Esophagus (tissue), 2 donors: ENCODE measurements around the gene RWDD2A. TPM values are rescaled to one million over a fixed set of nuclear protein-coding genes. Genes with fewer than 3 reads are reported as not detected.
A peak's percentile ranks its signal among the peaks of the same experiment; 100 is the strongest.

Experiments
- H3K27ac ChIP-seq, 2 donors: one replicate each; pipeline ENCODE4 v1.5.1; 2013; ENCODE audit warnings: low read depth in 2 of 2, mild to moderate bottlenecking in 2 of 2, inconsistent platforms in 1 of 2, low read length in 1 of 2, moderate library complexity in 1 of 2
- H3K27me3 ChIP-seq, 2 donors: one replicate each; pipeline ENCODE4 v1.6.1; 2013; ENCODE audit warnings: low read length in 2 of 2, control low read depth in 1 of 2, mild to moderate bottlenecking in 1 of 2; ENCODE audit not compliant: insufficient read depth in 2 of 2, control insufficient read depth in 1 of 2
- H3K36me3 ChIP-seq, 2 donors: one replicate each; pipeline ENCODE4 v1.6.1; 2013; ENCODE audit warnings: low read length in 1 of 2; ENCODE audit not compliant: control insufficient read depth in 2 of 2, insufficient read depth in 2 of 2
- H3K4me1 ChIP-seq, 2 donors: one replicate each; pipeline ENCODE4 v1.6.1; 2013; ENCODE audit warnings: low read length in 1 of 2; ENCODE audit not compliant: control insufficient read depth in 2 of 2, insufficient read depth in 2 of 2
- H3K4me3 ChIP-seq, 2 donors: one replicate each; pipeline ENCODE4 v1.5.1; 2013; ENCODE audit warnings: low read length in 2 of 2, mild to moderate bottlenecking in 2 of 2, low read depth in 1 of 2, moderate library complexity in 1 of 2
- H3K9me3 ChIP-seq, 2 donors: one replicate each; pipeline ENCODE4 v1.6.1; 2013; ENCODE audit warnings: mild to moderate bottlenecking in 2 of 2, low read depth in 1 of 2, low read length in 1 of 2, moderate library complexity in 1 of 2; ENCODE audit not compliant: control insufficient read depth in 2 of 2, insufficient read depth in 1 of 2
- WGBS, 2 donors: extraction: QIAGEN DNeasy Blood & Tissue Kit; methylation state at CpG; one replicate each; pipeline ENCODE4 v1.1.7; 2013; 5-methylcytosine and 5-hydroxymethylcytosine counted together
- polyA plus RNA-seq, 2 donors: library from polyadenylated mRNA; stranded (reverse); fragments of 200-250 nt; gene quantifications; one replicate each; pipeline ENCODE4 v1.2.3, GENCODE V29; 2013
- donor health status: healthy with polysubstance abuse.
- donor health status: Bipolar disorder and iron deficiency.

The RWDD2A gene
- polyA plus RNA-seq, 2 donors = 0.76 to 0.84 TPM

DNA sequence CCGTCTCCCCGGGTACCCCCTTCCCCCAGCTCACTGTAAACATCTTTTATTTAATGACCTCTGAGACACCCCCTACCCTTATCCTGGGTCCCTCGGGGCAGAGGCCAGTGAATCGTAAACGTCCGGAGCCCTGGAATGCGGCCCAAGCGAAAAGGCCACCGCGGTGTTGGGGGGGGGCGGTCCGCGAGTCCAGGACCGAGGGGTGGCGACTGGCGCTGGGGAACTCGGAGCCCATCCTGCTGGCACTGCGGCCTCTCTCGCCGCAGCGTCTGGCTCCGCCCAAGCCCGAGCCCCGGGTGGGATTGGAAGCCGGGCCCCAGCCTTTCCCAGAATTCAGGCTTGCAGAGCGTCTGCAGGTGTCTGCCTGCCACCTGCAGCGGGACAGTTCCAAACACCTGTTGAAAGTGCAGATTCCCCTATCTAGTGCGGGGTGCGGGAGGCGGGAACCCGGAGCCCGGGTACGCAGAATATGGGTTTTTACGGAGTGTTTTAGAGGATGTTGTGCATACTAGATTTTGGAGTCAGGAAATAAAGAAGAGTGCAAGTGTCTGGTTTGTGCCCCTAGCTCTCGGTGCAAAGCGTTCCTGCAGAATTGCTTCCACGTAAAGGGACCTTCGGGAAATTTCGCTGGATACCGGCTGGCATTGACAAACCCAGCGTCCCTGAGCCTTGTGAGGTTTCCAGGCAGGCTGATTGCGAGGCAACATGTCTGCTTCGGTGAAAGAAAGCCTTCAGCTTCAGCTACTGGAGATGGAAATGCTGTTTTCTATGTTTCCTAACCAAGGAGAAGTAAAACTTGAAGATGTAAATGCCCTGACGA, 800 bp downstream of the RWDD2A start:
- no peaks in the 10 kb centered on the region for H3K27me3 ChIP-seq
- peak overlapping the region; percentile 95 to 99 for H3K4me3 ChIP-seq
- WGBS, 2 donors = 4 to 6% methylated on average over 42 to 44 of the region's 44 CpGs
- H3K9me3 ChIP-seq = no peaks in the 10 kb centered on the region
- H3K4me1 ChIP-seq = peaks cover 0 to 3% of the 10 kb centered on the region in 2 donors
- H3K27ac ChIP-seq = peak overlapping the region in 1 of 2 donors; percentile 81
- H3K36me3 ChIP-seq = peaks cover 0 to 2% of the 10 kb centered on the region in 2 donors

DNA sequence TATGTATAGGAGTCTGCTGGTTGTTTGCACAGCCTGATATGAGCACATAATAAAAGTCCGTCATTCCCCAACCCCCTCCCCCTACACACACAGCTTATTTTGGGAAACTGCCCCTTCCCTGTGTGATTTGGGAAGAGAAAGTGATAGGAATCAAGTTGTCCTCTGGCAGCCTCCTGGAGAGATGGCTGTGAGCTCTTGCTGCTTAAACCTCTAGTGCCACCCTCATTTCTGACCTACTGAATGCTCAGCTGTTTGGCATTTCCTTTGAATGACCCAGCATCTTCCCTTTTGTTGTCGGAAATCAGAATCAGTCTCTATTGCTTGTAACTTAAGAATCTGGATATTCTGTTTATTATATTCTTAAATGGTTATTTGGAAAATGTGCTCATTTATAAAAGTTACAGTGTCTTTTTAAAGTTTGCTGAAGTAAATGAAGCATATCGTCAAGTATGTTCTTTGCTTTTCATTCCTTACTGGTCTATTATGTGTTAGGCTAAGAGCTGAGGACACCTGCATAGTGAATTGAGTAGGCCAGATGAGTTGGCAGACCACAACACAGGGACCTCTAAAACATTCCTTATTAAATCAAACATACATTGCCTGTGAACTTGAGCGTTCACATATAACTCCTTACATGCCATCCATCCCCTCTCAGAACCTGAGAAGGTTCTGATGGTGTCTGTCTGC, 5.5 kb downstream of the RWDD2A start:
- 83 to 90% methylated on average over 4 of the region's 4 CpGs for WGBS, 2 donors

GRCh38 chr6:83199173-83199862, 6.2 kb downstream of the RWDD2A start:
- WGBS, 2 donors = 83 to 90% methylated on average over 5 of the region's 5 CpGs
- Histone ChIP-seq H3K4me3 (no peak overlapping the region), H3K27me3 (no peaks in the 10 kb centered on the region), H3K4me1 (no peaks in the 10 kb centered on the region), H3K9me3 (no peaks in the 10 kb centered on the region), H3K36me3 (no peaks in the 10 kb centered on the region), H3K27ac (no peak overlapping the region)

More for the DNA sequence above, 5.5 kb downstream of the RWDD2A start:
- Histone ChIP-seq H3K4me3 (no peak overlapping the region), H3K9me3 (no peaks in the 10 kb centered on the region), H3K4me1 (peaks cover 0 to 3% of the 10 kb centered on the region in 2 donors), H3K27ac (no peak overlapping the region), H3K27me3 (no peaks in the 10 kb centered on the region), H3K36me3 (no peaks in the 10 kb centered on the region)

- H3K27me3 ChIP-seq = no peaks in the 10 kb centered on the region
- no peaks in the 10 kb centered on the region for H3K9me3 ChIP-seq
- no peaks in the 10 kb centered on the region for H3K36me3 ChIP-seq
- 44 to 51% methylated on average over 2 of the region's 2 CpGs for WGBS, 2 donors
- H3K4me3 ChIP-seq = no peak overlapping the region
- no peak overlapping the region for H3K27ac ChIP-seq
- no peaks in the 10 kb centered on the region for H3K4me1 ChIP-seq
These were observed 6.7 kb downstream of the RWDD2A start for GRCh38 chr6:83199863-83200225.

DNA sequence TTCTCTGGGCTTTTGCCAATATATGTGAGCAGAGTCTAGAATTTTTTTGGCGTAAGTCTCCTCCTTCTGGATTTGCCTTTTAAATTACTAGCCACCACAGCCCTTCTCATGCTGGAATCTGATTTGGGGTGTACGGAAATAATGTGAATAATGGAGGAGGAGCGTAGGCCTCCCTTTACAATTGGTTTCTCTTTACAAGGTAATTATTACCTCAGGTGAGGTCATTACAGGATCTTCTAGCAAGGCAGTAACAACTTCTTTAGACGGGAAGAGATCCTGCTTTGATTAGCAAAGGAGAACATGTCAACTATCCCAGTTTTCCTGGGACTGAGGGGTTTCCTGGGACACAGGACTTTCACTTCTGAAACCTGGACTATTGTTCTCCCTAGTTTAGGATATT, 8.9 kb downstream of the RWDD2A start:
- H3K27ac ChIP-seq = no peak overlapping the region
- no peaks in the 10 kb centered on the region for H3K9me3 ChIP-seq
- no peak overlapping the region for H3K4me3 ChIP-seq
- no peaks in the 10 kb centered on the region for H3K4me1 ChIP-seq
- no peaks in the 10 kb centered on the region for H3K27me3 ChIP-seq
- WGBS, 2 donors = 76 to 89% methylated on average over 4 of the region's 4 CpGs
- H3K36me3 ChIP-seq = no peaks in the 10 kb centered on the region

- Histone ChIP-seq H3K36me3 (peaks cover 0 to 2% of the 10 kb centered on the region in 2 donors), H3K27me3 (no peaks in the 10 kb centered on the region), H3K4me1 (no peaks in the 10 kb centered on the region), H3K4me3 (no peak overlapping the region), H3K9me3 (no peaks in the 10 kb centered on the region), H3K27ac (no peak overlapping the region)
- 29 to 36% methylated on average over 7 of the region's 7 CpGs for WGBS, 2 donors
These were observed 22.2 kb downstream of the RWDD2A start for GRCh38 chr6:83215131-83216047.

- Histone ChIP-seq H3K27ac (no peak overlapping the region), H3K9me3 (no peaks in the 10 kb centered on the region), H3K4me1 (no peaks in the 10 kb centered on the region), H3K36me3 (peaks cover 0 to 2% of the 10 kb centered on the region in 2 donors), H3K4me3 (no peak overlapping the region), H3K27me3 (no peaks in the 10 kb centered on the region)
These were observed 23.6 kb downstream of the RWDD2A start for GRCh38 chr6:83216806-83217205.

GRCh38 chr6:83218646-83219045, 25.5 kb downstream of the RWDD2A start:
- H3K4me1 ChIP-seq = no peaks in the 10 kb centered on the region
- H3K9me3 ChIP-seq = no peaks in the 10 kb centered on the region
- H3K27ac ChIP-seq = no peak overlapping the region
- H3K27me3 ChIP-seq = no peaks in the 10 kb centered on the region
- H3K4me3 ChIP-seq = no peak overlapping the region
- peaks cover 0 to 2% of the 10 kb centered on the region in 2 donors for H3K36me3 ChIP-seq
- 42 to 44% methylated on average over 3 of the region's 3 CpGs for WGBS, 2 donors

GRCh38 chr6:83220121-83220520, 27.0 kb downstream of the RWDD2A start:
- H3K4me3 ChIP-seq = no peak overlapping the region
- H3K27ac ChIP-seq = no peak overlapping the region
- peaks cover 0 to 2% of the 10 kb centered on the region in 2 donors for H3K36me3 ChIP-seq
- H3K27me3 ChIP-seq = no peaks in the 10 kb centered on the region
- no peaks in the 10 kb centered on the region for H3K9me3 ChIP-seq
- H3K4me1 ChIP-seq = no peaks in the 10 kb centered on the region
